GM12865 (cell line): ENCODE results near the gene MRPL58.

Source experiments
- DNase-seq: peaks from one replicate; pipeline ENCODE4 v3.0.0; 2010; ENCODE audit warnings: low read depth
- H3K4me3 ChIP-seq: 2 replicates; pipeline ENCODE4 v1.5.1; 2011; ENCODE audit warnings: mild to moderate bottlenecking, low read depth, low read length, control low read depth
- CTCF ChIP-seq: IDR thresholded peaks from 2 replicates; pipeline ENCODE4 v1.5.1; 2011; ENCODE audit warnings: low read length, control low read depth, low read depth, inconsistent platforms; ENCODE audit not compliant: insufficient read depth; ENCODE audit errors: missing control alignments

The MRPL58 gene

GRCh38 chr17:74971069-74971841 lies 41.2 kb upstream of the MRPL58 start:
- DNase-seq, result no peak
- TF ChIP-seq CTCF, result no peak
- no peak overlapping the region for H3K4me3 ChIP-seq

- DNase-seq, result no peak
- no peak for TF ChIP-seq CTCF
- H3K4me3 ChIP-seq, result no peak overlapping the region
These were observed 40.7 kb upstream of the MRPL58 start for GRCh38 chr17:74971842-74972106.

- peak; percentile 37 for DNase-seq
- TF ChIP-seq CTCF, result no peak
- peak within 1 kb of the TSS; percentile 35; the same call in 1 of the 2 replicates for H3K4me3 ChIP-seq
These were observed 40.1 kb upstream of the MRPL58 start, which contains the start of gene HID1 for GRCh38 chr17:74972107-74972972. Gene HID1, minus strand, starts transcription at chr17:74972759. Its CDS starts 103 bp downstream, at chr17:74972656.

GRCh38 chr17:74972973-74973328 lies 39.5 kb upstream of the MRPL58 start:
- TF ChIP-seq CTCF, result no peak
- H3K4me3 ChIP-seq, result no peak overlapping the region
- no peak for DNase-seq

- no peak for TF ChIP-seq CTCF
- no peak overlapping the region for H3K4me3 ChIP-seq
- no peak for DNase-seq
These were observed 36.5 kb upstream of the MRPL58 start for GRCh38 chr17:74975943-74976342.

GRCh38 chr17:74977802-74978201 lies 34.7 kb upstream of the MRPL58 start:
- no peak for TF ChIP-seq CTCF
- no peak for DNase-seq
- no peak overlapping the region for H3K4me3 ChIP-seq
